GM18861 (cell line): ENCODE results near the gene HDAC1.
"Not testable (repeated sequence)": the region's sequence is repeated elsewhere in the genome, so short reads cannot be mapped to it uniquely, and the experiment has no call there.

Experiments used
- ATAC-seq: cut with Tn5 transposase; IDR thresholded peaks from one replicate; pipeline ENCODE4 v1.9.1; 2021; ENCODE audit not compliant: unreplicated experiment

Gene HDAC1

GRCh38 chr1:32291708-32292538, at the start of gene HDAC1:
TSS of gene HDAC1 (plus strand) at chr1:32292083. CDS start at chr1:32292170, 87 bp downstream.
- ATAC-seq: peak; percentile 96

GRCh38 chr1:32242341-32242851, 49.5 kb upstream of the HDAC1 start:
- no peak for ATAC-seq

- no peak for ATAC-seq
Measured at GRCh38 chr1:32246888-32247273, 45.0 kb upstream of the HDAC1 start, which contains the start of gene FAM167B. TSS of gene FAM167B (plus strand) at chr1:32247222. CDS start at chr1:32247422, 200 bp downstream.

GRCh38 chr1:32247452-32247851, 44.4 kb upstream of the HDAC1 start:
- no peak for ATAC-seq

GRCh38 chr1:32247983-32248889, 43.6 kb upstream of the HDAC1 start:
- ATAC-seq: no peak

- peak; percentile 36 for ATAC-seq
Measured at GRCh38 chr1:32249831-32250525, 41.9 kb upstream of the HDAC1 start.

- no peak for ATAC-seq
Measured at GRCh38 chr1:32250893-32251716, 40.8 kb upstream of the HDAC1 start, which contains the start of gene LCK. TSS of gene LCK (plus strand) at chr1:32251265. CDS start at chr1:32274330, 23,065 bp downstream.

- ATAC-seq: peak; percentile 35
Measured at GRCh38 chr1:32255072-32256071, 36.5 kb upstream of the HDAC1 start.

- no peak for ATAC-seq
Measured at GRCh38 chr1:32256473-32257226, 35.2 kb upstream of the HDAC1 start.

GRCh38 chr1:32257227-32257508, 34.7 kb upstream of the HDAC1 start:
- no peak for ATAC-seq

GRCh38 chr1:32263236-32263593, 28.7 kb upstream of the HDAC1 start:
- ATAC-seq: not testable (repeated sequence)

GRCh38 chr1:32263744-32264143, 28.1 kb upstream of the HDAC1 start:
- ATAC-seq: peak; percentile 50

- no peak for ATAC-seq
Measured at GRCh38 chr1:32265846-32266245, 26.0 kb upstream of the HDAC1 start.

- ATAC-seq: no peak
Measured at GRCh38 chr1:32266921-32267591, 24.8 kb upstream of the HDAC1 start.

- no peak for ATAC-seq
Measured at GRCh38 chr1:32269744-32270143, 22.1 kb upstream of the HDAC1 start.

GRCh38 chr1:32272557-32273390, 19.1 kb upstream of the HDAC1 start:
- no peak for ATAC-seq
